Osteocyte (in vitro differentiated cells): ENCODE data around the gene CRIP2. TPM values are rescaled to one million over a fixed set of nuclear protein-coding genes. Genes with fewer than 3 reads are reported as not detected.

Experiments
- DNase-seq: peaks from one replicate; pipeline ENCODE4 v3.0.0; 2021; ENCODE audit warnings: mixed read lengths; ENCODE audit not compliant: unreplicated experiment; ENCODE audit errors: extremely low spot score
- H3K27ac Mint-ChIP-seq: one replicate; pipeline ENCODE4 v1.8.0; 2021; ENCODE audit warnings: mild to moderate bottlenecking, mixed read lengths; ENCODE audit not compliant: unreplicated experiment
- H3K27me3 Mint-ChIP-seq: one replicate; pipeline ENCODE4 v1.8.0; 2021; ENCODE audit warnings: mixed read lengths; ENCODE audit not compliant: unreplicated experiment
- H3K36me3 Mint-ChIP-seq: one replicate; pipeline ENCODE4 v1.8.0; 2021; ENCODE audit warnings: mixed read lengths; ENCODE audit not compliant: unreplicated experiment
- H3K4me1 Mint-ChIP-seq: one replicate; pipeline ENCODE4 v1.8.0; 2021; ENCODE audit warnings: mixed read lengths; ENCODE audit not compliant: unreplicated experiment
- H3K4me3 Mint-ChIP-seq: one replicate; pipeline ENCODE4 v1.8.0; 2021; ENCODE audit warnings: mild to moderate bottlenecking, moderate library complexity, mixed read lengths; ENCODE audit not compliant: unreplicated experiment
- H3K9me3 Mint-ChIP-seq: one replicate; pipeline ENCODE4 v1.8.0; 2021; ENCODE audit warnings: mixed read lengths; ENCODE audit not compliant: unreplicated experiment
- long read RNA-seq: library from polyadenylated mRNA; unstranded; transcript quantifications from one replicate; pipeline ENCODE4 v2.0.0, GENCODE V29; 2021
- total RNA-seq: library from RNA; stranded (reverse); gene quantifications from 2 replicates; pipeline ENCODE4 v1.2.1, GENCODE V29; 2021
- TF ChIP-seq, protein P1 (sequence below): fragments of 200-600 bp; sonication (generic); IDR thresholded peaks from 2 replicates; pipeline ENCODE4 v1.5.0; 2021; ENCODE audit warnings: antibody characterized with exemption, mild to moderate bottlenecking, moderate library complexity

The CRIP2 gene, protein sequence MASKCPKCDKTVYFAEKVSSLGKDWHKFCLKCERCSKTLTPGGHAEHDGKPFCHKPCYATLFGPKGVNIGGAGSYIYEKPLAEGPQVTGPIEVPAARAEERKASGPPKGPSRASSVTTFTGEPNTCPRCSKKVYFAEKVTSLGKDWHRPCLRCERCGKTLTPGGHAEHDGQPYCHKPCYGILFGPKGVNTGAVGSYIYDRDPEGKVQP
- total RNA-seq = 183 and 191 TPM in 2 replicates
- long read RNA-seq, transcript CRIP2-201 (8 exons, 1,857 nt) = major isoform, 16 of 24 reads
- long read RNA-seq, partial matches to known transcripts = 3 of 24 reads
- long read RNA-seq, other reads (novel, unspliced or antisense) = 4 of 24 reads

DNA sequence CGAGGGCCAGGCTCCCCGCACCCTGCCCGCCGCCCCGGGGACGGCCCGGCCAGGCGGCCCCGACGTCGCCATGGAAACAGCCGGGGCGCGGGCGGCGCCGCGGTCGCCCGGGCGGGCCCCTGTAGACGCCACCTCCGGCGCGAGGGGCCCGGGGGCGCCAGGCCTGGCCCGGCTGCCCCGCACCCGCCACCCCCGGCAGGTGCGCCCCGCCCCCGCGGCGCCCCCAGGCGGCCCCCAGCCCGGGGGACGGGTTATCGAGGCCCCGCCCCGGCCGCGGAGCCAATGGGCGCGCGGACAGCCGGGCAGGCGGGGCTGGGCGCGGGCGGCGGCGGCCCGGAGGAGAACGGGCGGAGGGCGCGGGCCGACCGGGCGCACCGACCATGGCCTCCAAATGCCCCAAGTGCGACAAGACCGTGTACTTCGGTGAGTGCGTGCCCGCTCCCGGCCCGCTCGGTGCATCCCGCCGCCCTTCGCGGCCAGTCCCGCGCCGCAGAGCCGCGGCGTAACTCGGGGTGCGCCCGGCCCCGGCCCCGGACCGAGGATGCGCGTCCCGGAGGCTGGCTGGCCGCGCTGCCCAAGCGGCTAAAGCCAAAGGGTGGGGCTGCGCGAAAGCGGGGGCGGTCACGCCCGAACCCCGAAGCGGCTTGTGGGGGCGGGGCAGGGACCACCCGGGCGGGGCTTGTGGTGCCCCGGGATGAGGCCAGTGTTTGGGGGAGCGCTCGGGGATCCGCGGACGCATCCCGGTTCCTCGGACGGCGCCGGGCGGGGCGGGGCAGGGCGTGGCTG lies at the start of gene CRIP2:
Gene CRIP2 (plus strand): TSS at position 339 of the 786 bp plus-strand sequence. CDS start 42 bp downstream, at position 381.
- H3K36me3 Mint-ChIP-seq = peaks cover under 1% of the 10 kb centered on the region
- H3K4me3 Mint-ChIP-seq = peak within 1 kb of the TSS; percentile 77
- TF ChIP-seq, protein P1, sequence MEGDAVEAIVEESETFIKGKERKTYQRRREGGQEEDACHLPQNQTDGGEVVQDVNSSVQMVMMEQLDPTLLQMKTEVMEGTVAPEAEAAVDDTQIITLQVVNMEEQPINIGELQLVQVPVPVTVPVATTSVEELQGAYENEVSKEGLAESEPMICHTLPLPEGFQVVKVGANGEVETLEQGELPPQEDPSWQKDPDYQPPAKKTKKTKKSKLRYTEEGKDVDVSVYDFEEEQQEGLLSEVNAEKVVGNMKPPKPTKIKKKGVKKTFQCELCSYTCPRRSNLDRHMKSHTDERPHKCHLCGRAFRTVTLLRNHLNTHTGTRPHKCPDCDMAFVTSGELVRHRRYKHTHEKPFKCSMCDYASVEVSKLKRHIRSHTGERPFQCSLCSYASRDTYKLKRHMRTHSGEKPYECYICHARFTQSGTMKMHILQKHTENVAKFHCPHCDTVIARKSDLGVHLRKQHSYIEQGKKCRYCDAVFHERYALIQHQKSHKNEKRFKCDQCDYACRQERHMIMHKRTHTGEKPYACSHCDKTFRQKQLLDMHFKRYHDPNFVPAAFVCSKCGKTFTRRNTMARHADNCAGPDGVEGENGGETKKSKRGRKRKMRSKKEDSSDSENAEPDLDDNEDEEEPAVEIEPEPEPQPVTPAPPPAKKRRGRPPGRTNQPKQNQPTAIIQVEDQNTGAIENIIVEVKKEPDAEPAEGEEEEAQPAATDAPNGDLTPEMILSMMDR = no peak
- H3K4me1 Mint-ChIP-seq = peaks cover 47% of the 10 kb centered on the region
- H3K27ac Mint-ChIP-seq = peak within 1 kb of the TSS; percentile 89
- H3K9me3 Mint-ChIP-seq = no peaks in the 10 kb centered on the region
- DNase-seq = no peak
- H3K27me3 Mint-ChIP-seq = no peaks in the 10 kb centered on the region

DNA sequence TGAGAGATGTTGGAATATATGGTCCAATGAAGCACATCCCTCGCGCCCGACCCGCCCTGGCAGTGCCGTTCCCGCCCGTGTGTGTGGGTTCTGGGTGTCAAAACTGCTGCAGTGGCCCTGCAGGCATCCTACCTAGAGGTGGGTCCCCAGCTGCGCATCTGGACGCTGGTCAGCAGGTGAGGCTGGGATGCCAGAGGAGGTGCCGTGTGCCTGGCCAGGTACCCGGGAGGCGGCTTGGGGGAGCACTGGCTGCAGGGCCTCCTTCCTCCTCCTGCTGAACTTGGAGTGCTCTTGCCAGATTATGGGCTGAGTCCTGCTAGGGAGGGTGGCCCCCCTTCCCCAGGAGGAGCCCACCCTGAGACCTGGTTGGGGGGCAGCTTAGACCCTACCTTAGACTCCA lies 49.8 kb upstream of the CRIP2 start:
- peaks cover 22% of the 10 kb centered on the region for H3K4me1 Mint-ChIP-seq
- no peak overlapping the region for H3K27ac Mint-ChIP-seq
- no peaks in the 10 kb centered on the region for H3K27me3 Mint-ChIP-seq
- no peak overlapping the region for H3K4me3 Mint-ChIP-seq
- TF ChIP-seq, protein P1 = no peak
- no peaks in the 10 kb centered on the region for H3K9me3 Mint-ChIP-seq
- DNase-seq = no peak
- H3K36me3 Mint-ChIP-seq = peaks cover 13% of the 10 kb centered on the region

DNA sequence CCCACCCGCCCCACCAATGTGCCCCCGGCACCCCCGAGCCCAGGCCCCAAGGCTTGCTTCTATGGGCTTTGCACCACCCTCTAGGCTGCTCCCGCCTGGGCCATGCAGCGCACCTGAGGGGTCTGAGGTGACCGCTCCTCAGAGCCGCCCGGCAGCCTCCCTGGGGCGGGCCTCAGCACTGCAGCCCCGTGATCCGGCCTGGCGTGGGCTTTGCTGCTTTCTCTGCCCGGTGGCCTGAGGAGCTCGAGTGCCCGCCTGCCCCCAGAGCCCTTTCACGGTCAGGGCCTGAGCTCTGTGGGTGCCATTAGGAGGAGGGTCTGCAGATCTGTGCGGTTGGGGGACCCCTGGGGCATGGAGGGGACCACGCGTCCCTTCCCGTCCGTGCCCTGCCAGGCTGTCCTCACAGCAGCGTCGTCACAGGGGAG lies 48.8 kb upstream of the CRIP2 start:
- Mint-ChIP-seq H3K27ac (no peak overlapping the region), H3K4me3 (no peak overlapping the region), H3K27me3 (no peaks in the 10 kb centered on the region), H3K36me3 (peaks cover 20% of the 10 kb centered on the region), H3K9me3 (no peaks in the 10 kb centered on the region), H3K4me1 (peaks cover 30% of the 10 kb centered on the region)
- no peak for DNase-seq
- TF ChIP-seq, protein P1 = no peak

DNA sequence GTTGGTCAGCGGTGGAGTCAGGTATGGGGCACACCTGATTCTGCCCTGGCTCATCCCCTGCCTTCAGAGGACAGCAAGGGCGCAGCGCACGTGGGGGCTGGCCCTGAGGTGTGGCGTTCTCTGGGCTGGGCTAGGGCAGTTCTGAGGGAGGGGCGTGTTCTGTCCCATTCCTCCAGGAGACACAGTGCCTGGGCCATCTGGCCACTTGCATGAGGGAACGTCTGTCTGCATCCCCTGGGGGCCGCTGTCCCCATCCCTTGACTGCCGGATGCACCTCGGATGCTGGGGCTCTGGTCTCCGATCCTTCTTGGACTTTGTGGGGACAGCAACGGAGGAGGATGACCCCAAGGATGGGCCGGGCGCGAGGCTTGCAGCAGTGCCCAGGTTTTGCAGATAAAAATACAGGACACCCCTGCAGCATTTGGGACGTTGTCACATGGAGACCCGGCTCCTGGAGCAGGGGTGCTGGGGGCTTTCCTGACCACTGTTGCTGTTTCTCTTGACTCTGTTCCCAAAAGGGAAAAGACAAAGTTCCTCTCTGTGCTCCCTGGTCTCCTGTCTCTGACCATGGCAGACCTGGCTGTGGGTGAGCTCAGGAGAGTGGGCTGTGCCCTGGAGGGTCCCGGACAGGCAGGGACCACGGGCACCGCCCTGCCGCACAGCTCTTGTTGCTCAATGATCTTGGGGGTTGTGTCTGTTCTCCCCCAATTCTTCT lies 48.0 kb upstream of the CRIP2 start:
- Mint-ChIP-seq H3K4me1 (peaks cover 26% of the 10 kb centered on the region), H3K4me3 (no peak overlapping the region), H3K36me3 (peaks cover 24% of the 10 kb centered on the region), H3K27me3 (no peaks in the 10 kb centered on the region), H3K9me3 (no peaks in the 10 kb centered on the region), H3K27ac (no peak overlapping the region)
- TF ChIP-seq, protein P1 = no peak
- no peak for DNase-seq
